ENCODE data around the gene INMT. TPM values are rescaled to one million over a fixed set of nuclear protein-coding genes. Genes with fewer than 3 reads are reported as not detected.

The INMT gene
- total RNA-seq, 2 donors from 2014 or later, result 88.9 to 199 TPM

DNA sequence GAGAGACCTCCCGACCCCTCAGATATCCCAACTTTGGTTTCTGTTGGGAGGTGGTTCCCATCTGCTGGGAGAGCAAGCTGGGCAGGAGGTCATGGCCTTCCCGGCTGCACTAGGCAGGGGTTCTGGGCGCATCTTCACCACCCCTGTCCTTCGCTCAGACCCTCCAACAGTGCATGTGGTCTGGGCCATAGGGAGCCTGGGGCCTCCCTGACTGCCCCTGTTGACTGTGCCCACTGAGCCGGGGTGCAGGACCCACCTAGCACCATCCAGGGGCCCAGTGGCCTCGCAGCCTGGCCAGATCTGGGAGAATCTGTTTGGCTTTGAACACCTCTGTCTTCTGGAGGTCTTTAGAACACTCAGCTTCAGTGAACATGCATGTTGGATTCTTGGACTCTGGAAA, 18.7 kb upstream of the INMT start:
- Histone ChIP-seq H3K27ac (no peak overlapping the region), H3K36me3 (no peaks in the 10 kb centered on the region)
- TF ChIP-seq, protein P1, sequence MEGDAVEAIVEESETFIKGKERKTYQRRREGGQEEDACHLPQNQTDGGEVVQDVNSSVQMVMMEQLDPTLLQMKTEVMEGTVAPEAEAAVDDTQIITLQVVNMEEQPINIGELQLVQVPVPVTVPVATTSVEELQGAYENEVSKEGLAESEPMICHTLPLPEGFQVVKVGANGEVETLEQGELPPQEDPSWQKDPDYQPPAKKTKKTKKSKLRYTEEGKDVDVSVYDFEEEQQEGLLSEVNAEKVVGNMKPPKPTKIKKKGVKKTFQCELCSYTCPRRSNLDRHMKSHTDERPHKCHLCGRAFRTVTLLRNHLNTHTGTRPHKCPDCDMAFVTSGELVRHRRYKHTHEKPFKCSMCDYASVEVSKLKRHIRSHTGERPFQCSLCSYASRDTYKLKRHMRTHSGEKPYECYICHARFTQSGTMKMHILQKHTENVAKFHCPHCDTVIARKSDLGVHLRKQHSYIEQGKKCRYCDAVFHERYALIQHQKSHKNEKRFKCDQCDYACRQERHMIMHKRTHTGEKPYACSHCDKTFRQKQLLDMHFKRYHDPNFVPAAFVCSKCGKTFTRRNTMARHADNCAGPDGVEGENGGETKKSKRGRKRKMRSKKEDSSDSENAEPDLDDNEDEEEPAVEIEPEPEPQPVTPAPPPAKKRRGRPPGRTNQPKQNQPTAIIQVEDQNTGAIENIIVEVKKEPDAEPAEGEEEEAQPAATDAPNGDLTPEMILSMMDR (IDR thresholded peaks at IDR 0.05), result no peak

DNA sequence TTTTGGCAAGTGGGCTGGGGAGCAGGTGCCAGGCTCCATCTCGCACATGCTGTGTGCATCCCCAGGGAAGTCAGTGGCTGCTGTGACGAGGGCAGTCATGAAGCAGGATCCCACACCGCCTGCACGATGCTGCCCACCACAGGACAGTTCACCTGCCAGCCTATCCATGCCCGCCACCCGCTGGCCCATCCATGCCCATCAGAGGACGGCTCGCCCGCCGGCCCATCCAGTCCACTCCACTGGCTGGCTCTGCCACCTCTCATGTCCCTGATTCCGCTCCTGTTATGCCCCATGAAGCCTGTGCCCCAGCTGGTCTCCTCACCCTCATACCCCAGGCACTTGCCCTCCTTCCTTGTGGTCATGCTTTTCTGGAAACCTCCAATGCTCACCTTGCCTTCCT, 18.2 kb upstream of the INMT start:
- no peak for DNase-seq (ENCODE audit: low spot score)
- Histone ChIP-seq H3K4me3 (no peak overlapping the region), H3K36me3 (no peaks in the 10 kb centered on the region), H3K27ac (no peak overlapping the region), H3K4me1 (no peaks in the 10 kb centered on the region), H3K9me3 (no peaks in the 10 kb centered on the region), H3K27me3 (no peaks in the 10 kb centered on the region)
- TF ChIP-seq, protein P1 (IDR thresholded peaks at IDR 0.05), result no peak

More for the DNA sequence above, 18.7 kb upstream of the INMT start:
- DNase-seq (ENCODE audit: low spot score), result no peak
- H3K9me3 ChIP-seq, result no peaks in the 10 kb centered on the region
- no peaks in the 10 kb centered on the region for H3K27me3 ChIP-seq
- H3K4me1 ChIP-seq, result no peaks in the 10 kb centered on the region
- no peak overlapping the region for H3K4me3 ChIP-seq

DNA sequence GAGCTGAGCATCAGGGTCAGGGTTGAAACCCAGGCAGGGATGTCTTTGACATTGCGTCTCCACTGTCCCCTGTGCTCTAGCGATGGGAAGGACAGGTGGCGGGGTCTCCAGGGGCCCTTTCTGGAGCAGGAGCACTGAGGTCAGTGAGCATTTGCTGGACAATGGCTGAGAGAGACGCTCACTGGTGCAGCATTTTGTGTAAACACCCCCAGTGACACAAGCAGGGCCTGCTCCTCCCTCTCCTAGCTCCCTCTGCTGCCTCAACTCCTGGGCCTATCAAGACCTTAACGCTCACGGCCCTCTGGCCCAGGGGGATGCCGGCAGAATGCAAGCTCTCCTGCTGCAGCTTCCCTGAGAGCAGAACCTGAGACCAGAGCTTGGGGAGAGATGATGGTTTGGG, 17.4 kb upstream of the INMT start:
- Histone ChIP-seq H3K27ac (no peak overlapping the region), H3K9me3 (no peaks in the 10 kb centered on the region), H3K4me3 (no peak overlapping the region), H3K27me3 (no peaks in the 10 kb centered on the region), H3K4me1 (no peaks in the 10 kb centered on the region), H3K36me3 (no peaks in the 10 kb centered on the region)
- no peak for DNase-seq (ENCODE audit: low spot score)
- TF ChIP-seq, protein P1 (IDR thresholded peaks at IDR 0.05), result no peak

DNA sequence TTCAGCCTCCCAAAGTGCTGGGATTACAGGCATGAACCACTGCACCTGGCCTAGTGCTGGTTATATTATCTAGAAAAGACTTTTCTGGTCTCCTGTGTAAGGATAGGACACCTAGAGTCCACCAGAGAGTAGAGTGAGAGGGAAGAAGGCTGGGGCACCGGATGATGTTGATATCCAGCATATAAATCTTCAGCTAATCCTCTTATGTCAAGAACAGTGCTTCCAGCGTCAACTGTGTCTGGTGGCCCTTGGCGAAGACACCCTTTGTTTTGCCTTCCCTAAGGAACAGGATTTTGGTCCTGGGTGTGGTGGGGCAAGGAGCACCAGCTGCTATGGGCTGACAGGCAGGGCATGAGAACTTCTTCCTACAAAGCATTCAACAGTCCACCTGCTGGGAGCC, 16.3 kb upstream of the INMT start:
- H3K36me3 ChIP-seq, result no peaks in the 10 kb centered on the region
- no peak overlapping the region for H3K4me3 ChIP-seq
- no peak for DNase-seq (ENCODE audit: low spot score)
- no peaks in the 10 kb centered on the region for H3K9me3 ChIP-seq
- H3K4me1 ChIP-seq, result no peaks in the 10 kb centered on the region
- no peak overlapping the region for H3K27ac ChIP-seq
- TF ChIP-seq, protein P1 (IDR thresholded peaks at IDR 0.05), result no peak
- no peaks in the 10 kb centered on the region for H3K27me3 ChIP-seq

DNA sequence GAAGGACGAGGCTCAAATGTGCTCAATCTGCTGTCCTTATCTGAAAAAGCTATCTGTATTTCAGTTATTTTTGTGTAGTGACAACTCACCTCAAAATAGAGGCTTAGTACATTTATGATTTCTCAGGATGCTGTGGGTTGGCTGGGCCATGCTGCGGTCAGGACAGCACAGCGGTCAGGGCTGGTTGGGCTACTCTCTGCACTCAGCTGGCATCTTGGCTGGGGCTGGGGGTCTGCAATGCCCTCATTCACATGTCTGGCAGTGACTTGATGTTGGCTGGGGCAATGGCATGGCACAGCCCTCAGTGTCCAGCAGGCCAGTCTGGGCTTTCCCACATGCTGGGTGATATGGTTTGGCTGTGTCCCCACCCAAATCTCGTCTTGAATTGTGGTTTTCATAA, 15.6 kb upstream of the INMT start:
- DNase-seq (ENCODE audit: low spot score), result no peak
- no peaks in the 10 kb centered on the region for H3K27me3 ChIP-seq
- no peak overlapping the region for H3K27ac ChIP-seq
- H3K4me3 ChIP-seq, result no peak overlapping the region
- no peaks in the 10 kb centered on the region for H3K4me1 ChIP-seq
- H3K9me3 ChIP-seq, result no peaks in the 10 kb centered on the region
- TF ChIP-seq, protein P1 (IDR thresholded peaks at IDR 0.05), result no peak
- H3K36me3 ChIP-seq, result no peaks in the 10 kb centered on the region
